Endodermal cell (in vitro differentiated cells): ENCODE measurements around the gene OTOS. TPM values are rescaled to one million over a fixed set of nuclear protein-coding genes. Genes with fewer than 3 reads are reported as not detected.

Source experiments
- DNase-seq: peaks from one replicate; pipeline ENCODE4 v3.0.0-alpha.2; 2017
- H3K27ac ChIP-seq: 2 replicates; pipeline ENCODE4 v1.5.1; 2013; ENCODE audit warnings: mild to moderate bottlenecking, low read depth, low read length, moderate library complexity
- H3K27me3 ChIP-seq: 2 replicates; pipeline ENCODE4 v1.6.1; 2013; ENCODE audit warnings: mild to moderate bottlenecking, low read length, moderate library complexity; ENCODE audit not compliant: insufficient read depth, control insufficient read depth, poor library complexity, severe bottlenecking
- H3K36me3 ChIP-seq: 2 replicates; pipeline ENCODE4 v1.7.0; 2013; ENCODE audit warnings: mild to moderate bottlenecking, low read length, moderate library complexity; ENCODE audit not compliant: control insufficient read depth, insufficient read depth
- H3K4me1 ChIP-seq: one replicate; pipeline ENCODE4 v1.7.0; 2013; ENCODE audit warnings: low read length; ENCODE audit not compliant: control insufficient read depth, insufficient read depth
- H3K4me3 ChIP-seq: 2 replicates; pipeline ENCODE4 v1.5.1; 2013; ENCODE audit warnings: mild to moderate bottlenecking, low read length, moderate library complexity
- H3K9ac ChIP-seq: 2 replicates; pipeline ENCODE4 v1.6.1; 2013; ENCODE audit warnings: mild to moderate bottlenecking, low read length, moderate library complexity; ENCODE audit not compliant: poor library complexity, severe bottlenecking; ENCODE audit errors: extremely low read depth
- H3K9me3 ChIP-seq: 2 replicates; pipeline ENCODE4 v1.6.1; 2013; ENCODE audit warnings: mild to moderate bottlenecking, low read length, moderate library complexity; ENCODE audit not compliant: control insufficient read depth
- H3K27ac Mint-ChIP-seq: 2 replicates; pipeline ENCODE4 v1.8.0; 2020; ENCODE audit warnings: mixed read lengths
- H3K27me3 Mint-ChIP-seq: 2 replicates; pipeline ENCODE4 v1.8.0; 2021; ENCODE audit warnings: mild to moderate bottlenecking, mixed read lengths; ENCODE audit not compliant: insufficient read depth
- H3K36me3 Mint-ChIP-seq: 2 replicates; pipeline ENCODE4 v1.8.0; 2020; ENCODE audit warnings: low read depth, mixed read lengths
- H3K4me1 Mint-ChIP-seq: 2 replicates; pipeline ENCODE4 v1.8.0; 2020; ENCODE audit warnings: mixed read lengths
- H3K4me3 Mint-ChIP-seq: 2 replicates; pipeline ENCODE4 v1.8.0; 2020; ENCODE audit warnings: mild to moderate bottlenecking, moderate library complexity, mixed read lengths
- H3K9me3 Mint-ChIP-seq: 2 replicates; pipeline ENCODE4 v1.8.0; 2020; ENCODE audit warnings: mild to moderate bottlenecking, mixed read lengths
- CTCF ChIP-seq: fragments of 200-600 bp; sonication (generic); conservative IDR thresholded peaks from 2 replicates; pipeline ENCODE4 v1.5.0; 2021; ENCODE audit warnings: antibody characterized with exemption, mild to moderate bottlenecking
- WGBS, 2 experiments: methylation state at CpG; one replicate each; pipeline versions ENCODE4 v1.1.5 to v1.1.7; 2013; ENCODE audit warnings: missing lambda C conversion rate in 2 of 2, mixed read lengths in 1 of 2; ENCODE audit not compliant: insufficient coverage in 1 of 2, insufficient read length in 1 of 2; 5-methylcytosine and 5-hydroxymethylcytosine counted together
- total RNA-seq, 2 donors: library from RNA; stranded (reverse); fragmentation: NEBNext Ultra II Directional in 1 of 2; extraction: Animal tissue kit (Norgen Biotek cat#: 25700) in 1 of 2; gene quantifications; 2 replicates in 1 of 2; 3 replicates in 1 of 2; pipeline ENCODE4 v1.2.1, GENCODE V29; 2021

OTOS gene
- total RNA-seq, 2 donors from 2014 or later, result not detected

- Histone ChIP-seq H3K27me3 (no peaks in the 10 kb centered on the region), H3K4me1 (no peaks in the 10 kb centered on the region), H3K9ac (no peak overlapping the region), H3K27ac (no peak overlapping the region), H3K36me3 (no peaks in the 10 kb centered on the region), H3K4me3 (no peak overlapping the region), H3K9me3 (no peaks in the 10 kb centered on the region)
- no peak overlapping the region for H3K4me3 Mint-ChIP-seq
- H3K27me3 Mint-ChIP-seq, result peaks cover 16% of the 10 kb centered on the region
- no peak for DNase-seq
- no peak overlapping the region for H3K27ac Mint-ChIP-seq
- TF ChIP-seq CTCF, result no peak
- peaks cover 8% of the 10 kb centered on the region for H3K4me1 Mint-ChIP-seq
- H3K9me3 Mint-ChIP-seq, result no peaks in the 10 kb centered on the region
- H3K36me3 Mint-ChIP-seq, result no peaks in the 10 kb centered on the region
- WGBS, 2 experiments, result 85 to 93% methylated on average over 6 to 11 of the region's 11 CpGs
Observed at GRCh38 chr2:240140920-240141319, 462 bp upstream of the OTOS start.

- peak; percentile 69 for DNase-seq
- H3K4me3 Mint-ChIP-seq, result no peak overlapping the region
- Histone ChIP-seq H3K4me1 (no peaks in the 10 kb centered on the region), H3K9ac (no peak overlapping the region), H3K27ac (no peak overlapping the region), H3K36me3 (no peaks in the 10 kb centered on the region), H3K9me3 (no peaks in the 10 kb centered on the region), H3K4me3 (no peak overlapping the region), H3K27me3 (no peaks in the 10 kb centered on the region)
- H3K27ac Mint-ChIP-seq, result no peak overlapping the region
- WGBS, 2 experiments, result 67 to 72% methylated on average over 6 to 14 of the region's 14 CpGs
- peaks cover 16% of the 10 kb centered on the region for H3K27me3 Mint-ChIP-seq
- no peak for TF ChIP-seq CTCF
- peaks cover 16% of the 10 kb centered on the region for H3K4me1 Mint-ChIP-seq
- no peaks in the 10 kb centered on the region for H3K36me3 Mint-ChIP-seq
- no peaks in the 10 kb centered on the region for H3K9me3 Mint-ChIP-seq
Observed at GRCh38 chr2:240139666-240140393, 628 bp downstream of the OTOS start.

- H3K4me3 ChIP-seq, result no peak overlapping the region
- H3K36me3 Mint-ChIP-seq, result no peaks in the 10 kb centered on the region
- H3K36me3 ChIP-seq, result no peaks in the 10 kb centered on the region
- H3K9me3 Mint-ChIP-seq, result no peaks in the 10 kb centered on the region
- H3K27me3 ChIP-seq, result no peaks in the 10 kb centered on the region
- H3K9ac ChIP-seq, result no peak overlapping the region
- WGBS, 2 experiments, result 92 to 96% methylated on average over 7 to 15 of the region's 15 CpGs
- peaks cover 16% of the 10 kb centered on the region for H3K27me3 Mint-ChIP-seq
- no peak for TF ChIP-seq CTCF
- H3K27ac Mint-ChIP-seq, result no peak overlapping the region
- no peak overlapping the region for H3K4me3 Mint-ChIP-seq
- no peak overlapping the region for H3K27ac ChIP-seq
- peak; percentile 40 for DNase-seq
- H3K4me1 Mint-ChIP-seq, result peaks cover 24% of the 10 kb centered on the region
- H3K4me1 ChIP-seq, result no peaks in the 10 kb centered on the region
- no peaks in the 10 kb centered on the region for H3K9me3 ChIP-seq
Observed at GRCh38 chr2:240139011-240139441, 1.4 kb downstream of the OTOS start.
